IMR-90 (cell line): ENCODE data around the gene TSPAN14. TPM values are rescaled to one million over a fixed set of nuclear protein-coding genes. Genes with fewer than 3 reads are reported as not detected.
A peak's percentile ranks its signal among the peaks of the same experiment; 100 is the strongest.

Experiments used
- ATAC-seq: fragments of 200-7000 bp; cut with Tn5 transposase; 2 replicates; pipeline ENCODE4 v1.9.1; 2020; ENCODE audit warnings: low read depth, mild to moderate bottlenecking, moderate library complexity
- BruUV-seq: library from RNA; stranded (reverse); fragments of 400-500 nt; replicated peaks from 2 replicates; lab custom pipeline; 2021; lab: Mats Ljungman, UMichigan
- CTCF ChIA-PET: fragments of 300-600 bp; formaldehyde crosslinking; extraction: SDS; loops from one replicate; lab custom pipeline; 2021; ENCODE audit warnings: antibody characterized with exemption; lab: Yijun Ruan, JAX
- POLR2A ChIA-PET: fragments of 300-600 bp; sonication (Branson Sonifier 250); formaldehyde crosslinking; loops from one replicate; lab custom pipeline; 2022; ENCODE audit warnings: antibody characterized with exemption; ENCODE audit not compliant: unreplicated experiment; lab: Charles Lee
- DNase-seq: peaks from one replicate; pipeline ENCODE4 v3.0.0; 2013
- H2AFZ ChIP-seq: replicated peaks from 2 replicates; pipeline ENCODE3; 2013; ENCODE audit warnings: low read length, mild to moderate bottlenecking; ENCODE audit not compliant: poor library complexity
- H2AK5ac ChIP-seq: 2 replicates; pipeline ENCODE4 v1.6.1; 2013; ENCODE audit warnings: low read depth, low read length, inconsistent platforms
- H2AK9ac ChIP-seq: replicated peaks from 2 replicates; pipeline ENCODE3; 2013; ENCODE audit warnings: mild to moderate bottlenecking, low read depth, low read length, moderate library complexity; ENCODE audit not compliant: poor library complexity
- H2BK120ac ChIP-seq: 2 replicates; pipeline ENCODE4 v1.6.1; 2013; ENCODE audit warnings: low read depth, low read length, inconsistent platforms
- H2BK15ac ChIP-seq: 3 replicates; pipeline ENCODE4 v1.6.1; 2013; ENCODE audit warnings: low read depth, low read length, inconsistent platforms
- H2BK20ac ChIP-seq: 2 replicates; pipeline ENCODE4 v1.6.1; 2013; ENCODE audit warnings: low read depth, mild to moderate bottlenecking, inconsistent platforms, low read length, moderate library complexity
- H2BK5ac ChIP-seq: 2 replicates; pipeline ENCODE4 v1.6.1; 2013; ENCODE audit warnings: mild to moderate bottlenecking, low read depth, low read length, inconsistent platforms; ENCODE audit not compliant: poor library complexity, severe bottlenecking
- H3K14ac ChIP-seq: replicated peaks from 2 replicates; pipeline ENCODE4 v1.6.1; 2013; ENCODE audit warnings: low read depth, low read length, inconsistent platforms
- H3K18ac ChIP-seq: 2 replicates; pipeline ENCODE4 v1.6.1; 2013; ENCODE audit warnings: low read depth, low read length, control low read depth
- H3K23ac ChIP-seq: 2 replicates; pipeline ENCODE4 v1.6.1; 2013; ENCODE audit warnings: low read depth, low read length, inconsistent platforms
- H3K27ac ChIP-seq: 2 replicates; pipeline ENCODE4 v1.5.1; 2013; ENCODE audit warnings: mild to moderate bottlenecking, control low read depth, low read length; ENCODE audit not compliant: insufficient read depth
- H3K27me3 ChIP-seq: 2 replicates; pipeline ENCODE4 v1.6.1; 2013; ENCODE audit warnings: low read length; ENCODE audit not compliant: control insufficient read depth, insufficient read depth
- H3K36me3 ChIP-seq: 2 replicates; pipeline ENCODE4 v1.6.1; 2013; ENCODE audit warnings: low read length, mixed read lengths; ENCODE audit not compliant: control insufficient read depth, insufficient read depth
- H3K4ac ChIP-seq: 2 replicates; pipeline ENCODE4 v1.6.1; 2013; ENCODE audit warnings: low read depth, low read length, inconsistent platforms
- H3K4me1 ChIP-seq: 2 replicates; pipeline ENCODE4 v1.6.1; 2013; ENCODE audit warnings: low read length, mixed read lengths; ENCODE audit not compliant: control insufficient read depth, insufficient read depth
- H3K4me2 ChIP-seq: 2 replicates; pipeline ENCODE4 v1.6.1; 2013; ENCODE audit warnings: low read depth, mild to moderate bottlenecking, control low read depth, low read length, moderate library complexity
- H3K4me3 ChIP-seq: 2 replicates; pipeline ENCODE4 v1.5.1; 2013; ENCODE audit warnings: low read depth, mild to moderate bottlenecking, control low read depth, low read length, moderate library complexity; ENCODE audit not compliant: insufficient read depth
- H3K56ac ChIP-seq: 2 replicates; pipeline ENCODE4 v1.6.1; 2013; ENCODE audit warnings: low read length, inconsistent platforms; ENCODE audit not compliant: insufficient read depth; ENCODE audit errors: extremely low read depth
- H3K79me1 ChIP-seq, 2 experiments: 2 replicates each; pipeline ENCODE4 v1.6.1; 2013; ENCODE audit warnings: low read length in 2 of 2, inconsistent platforms in 1 of 2, low read depth in 1 of 2
- H3K9ac ChIP-seq: 2 replicates; pipeline ENCODE4 v1.6.1; 2013; ENCODE audit warnings: low read depth, low read length, control low read depth
- H3K9me1 ChIP-seq: 2 replicates; pipeline ENCODE4 v1.6.1; 2013; ENCODE audit warnings: low read length, inconsistent platforms; ENCODE audit not compliant: insufficient read depth
- H3K9me3 ChIP-seq: 2 replicates; pipeline ENCODE4 v1.6.1; 2013; ENCODE audit warnings: low read length; ENCODE audit not compliant: control insufficient read depth, insufficient read depth
- H4K20me1 ChIP-seq: 2 replicates; pipeline ENCODE4 v1.6.1; 2013; ENCODE audit warnings: low read length, inconsistent platforms; ENCODE audit not compliant: insufficient read depth
- H4K5ac ChIP-seq: 2 replicates; pipeline ENCODE4 v1.6.1; 2013; ENCODE audit warnings: mild to moderate bottlenecking, low read depth, low read length, control low read depth
- H4K8ac ChIP-seq, 2 experiments: 2 replicates each; pipeline ENCODE4 v1.6.1; 2013; ENCODE audit warnings: low read depth in 2 of 2, low read length in 2 of 2, control low read depth in 1 of 2, inconsistent platforms in 1 of 2
- H4K91ac ChIP-seq: 2 replicates; pipeline ENCODE4 v1.6.1; 2013; ENCODE audit warnings: low read depth, low read length, inconsistent platforms; ENCODE audit not compliant: insufficient read depth
- BHLHE40 ChIP-seq: fragments of 150-350 bp; IDR thresholded peaks from 2 replicates; pipeline ENCODE4 v1.6.1; 2016; ENCODE audit warnings: mild to moderate bottlenecking, low read depth, low read length
- CEBPB ChIP-seq: IDR thresholded peaks from 2 replicates; pipeline ENCODE4 v1.6.1; 2012; ENCODE audit warnings: low read depth, low read length, improper control_type of control experiment
- CHD1 ChIP-seq: IDR thresholded peaks from 2 replicates; pipeline ENCODE4 v1.6.1; 2012; ENCODE audit warnings: low read depth, low read length, improper control_type of control experiment
- CTCF ChIP-seq: conservative IDR thresholded peaks from 2 replicates; pipeline ENCODE4 v1.5.1; 2012; ENCODE audit warnings: mild to moderate bottlenecking, low read depth, low read length, improper control_type of control experiment
- ELK1 ChIP-seq: fragments of 150-350 bp; IDR thresholded peaks from 2 replicates; pipeline ENCODE4 v1.6.1; 2016; ENCODE audit warnings: low read depth, mild to moderate bottlenecking, low read length, moderate library complexity, borderline replicate concordance
- FOS ChIP-seq: fragments of 150-350 bp; IDR thresholded peaks from 2 replicates; pipeline ENCODE4 v1.6.1; 2016; ENCODE audit warnings: low read depth, low read length
- MAFK ChIP-seq: IDR thresholded peaks from 2 replicates; pipeline ENCODE4 v1.6.1; 2012; ENCODE audit warnings: low read depth, low read length, improper control_type of control experiment
- MAZ ChIP-seq: IDR thresholded peaks from 2 replicates; pipeline ENCODE4 v1.6.1; 2012; ENCODE audit warnings: low read depth, mild to moderate bottlenecking, low read length, improper control_type of control experiment, moderate library complexity, borderline replicate concordance
- MXI1 ChIP-seq: IDR thresholded peaks from 2 replicates; pipeline ENCODE4 v1.6.1; 2012; ENCODE audit warnings: low read depth, mild to moderate bottlenecking, low read length, moderate library complexity, borderline replicate concordance
- NFE2L2 ChIP-seq: fragments of 150-350 bp; IDR thresholded peaks from 2 replicates; pipeline ENCODE4 v1.6.1; 2016; ENCODE audit warnings: low read depth, mild to moderate bottlenecking, low read length
- POLR2A ChIP-seq: IDR thresholded peaks from 2 replicates; pipeline ENCODE4 v1.6.1; 2012; ENCODE audit warnings: mild to moderate bottlenecking, low read depth, low read length
- RAD21 ChIP-seq: IDR thresholded peaks from 2 replicates; pipeline ENCODE4 v1.6.1; 2012; ENCODE audit warnings: low read length, improper control_type of control experiment
- RCOR1 ChIP-seq: IDR thresholded peaks from 2 replicates; pipeline ENCODE4 v1.6.1; 2012; ENCODE audit warnings: mild to moderate bottlenecking, low read length, improper control_type of control experiment; ENCODE audit not compliant: insufficient replicate concordance
- RFX5 ChIP-seq: IDR thresholded peaks from 2 replicates; pipeline ENCODE4 v1.8.0; 2012; ENCODE audit warnings: low read depth, mild to moderate bottlenecking, low read length, moderate library complexity
- SMC3 ChIP-seq: fragments of 150-350 bp; IDR thresholded peaks from 2 replicates; pipeline ENCODE4 v1.6.1; 2016; ENCODE audit warnings: low read depth, mild to moderate bottlenecking, antibody characterized with exemption, low read length, moderate library complexity
- USF2 ChIP-seq: fragments of 150-350 bp; IDR thresholded peaks from 2 replicates; pipeline ENCODE4 v1.6.1; 2017; ENCODE audit warnings: mild to moderate bottlenecking, antibody characterized with exemption, low read length, low read depth
- WGBS, 2 experiments: methylation state at CpG; one replicate each; pipeline versions ENCODE4 v1.1.5 to v1.1.7; 2013; ENCODE audit warnings: missing lambda C conversion rate in 2 of 2; ENCODE audit not compliant: insufficient read length in 1 of 2; ENCODE audit errors: extremely low coverage in 2 of 2; 5-methylcytosine and 5-hydroxymethylcytosine counted together
- dilution Hi-C: fragments of 300-500 bp; cut with HindIII; formaldehyde crosslinking; loops from one replicate; pipeline ENCODE4 v1.14.3; 2018; ENCODE audit warnings: low sequenced_read_pairs; ENCODE audit not compliant: unreplicated experiment
- in situ Hi-C: fragments of 300-500 bp; cut with MboI; formaldehyde crosslinking; loops from 3 replicates; pipeline ENCODE4 v1.14.3; 2019; ENCODE audit warnings: low sequenced_read_pairs, inconsistent platforms, mixed read lengths
- intact Hi-C: fragments of 100-400 bp; cut with micrococcal nuclease; formaldehyde crosslinking; loops from 2 replicates; pipeline ENCODE4 v1.10.0; 2022
- polyA plus RNA-seq, 3 experiments: library from polyadenylated mRNA; depleted of rRNA; stranded (reverse); fragments of >200 nt; gene quantifications; 2 replicates each; pipeline ENCODE4 v1.2.3, GENCODE V29; 2012; ENCODE audit warnings: low replicate concordance in 1 of 3
- total RNA-seq: library from RNA; depleted of rRNA; stranded (reverse); fragments of >200 nt; gene quantifications from 2 replicates; pipeline ENCODE4 v1.2.3, GENCODE V29; 2012

The TSPAN14 gene
- total and polyA plus RNA-seq, 2 of the 4 experiments (the other 2 are of a cell fraction) = 18.5 to 43.0 TPM

- H3K36me3 ChIP-seq = peaks cover 26% of the 10 kb centered on the region
- ATAC-seq = no peak
- H2AK9ac ChIP-seq = peak overlapping the region; percentile 62
- H3K27ac ChIP-seq = peak overlapping the region; percentile 0; the same call in 1 of the 2 replicates
- H2AK5ac ChIP-seq = peak overlapping the region; percentile 85
- H3K9me3 ChIP-seq = no peaks in the 10 kb centered on the region
- H2BK20ac ChIP-seq = no peak overlapping the region
- peak overlapping the region in 1 of 2 experiments; percentile 24; a peak in 2 of 4 replicates for H4K8ac ChIP-seq
- H2BK5ac ChIP-seq = peak overlapping the region; percentile 25
- peak overlapping the region; percentile 49; the same call in 1 of the 3 replicates for H2BK15ac ChIP-seq
- in situ Hi-C loops = no loop called here
- H3K79me1 ChIP-seq = peaks cover 12 to 49% of the 10 kb centered on the region in 2 experiments
- H4K5ac ChIP-seq = no peak overlapping the region
- H3K4me2 ChIP-seq = no peak overlapping the region
- H3K23ac ChIP-seq = no peak overlapping the region
- H3K9me1 ChIP-seq = peaks cover 19% of the 10 kb centered on the region
- dilution Hi-C loops = no loop called here
- no peak for TF ChIP-seq BHLHE40
- no peak for TF ChIP-seq MAFK
- no peak for TF ChIP-seq CTCF
- no peak for TF ChIP-seq SMC3
- TF ChIP-seq POLR2A = no peak
- no peak for TF ChIP-seq MAZ
- TF ChIP-seq MXI1 = no peak
- no peak for TF ChIP-seq CHD1
- TF ChIP-seq RAD21 = no peak
- TF ChIP-seq NFE2L2 = no peak
- TF ChIP-seq ELK1 = no peak
- no peak for TF ChIP-seq FOS
- TF ChIP-seq CEBPB = no peak
- TF ChIP-seq RCOR1 = no peak
- no peak for TF ChIP-seq USF2
- TF ChIP-seq RFX5 = no peak
- peaks cover 4% of the 10 kb centered on the region; the same call in 1 of the 2 replicates for H4K20me1 ChIP-seq
- CTCF ChIA-PET = interaction anchor here (1.2 to 1.5 kb wide), 2 partner anchors 10 to 64 kb away, joined by 5 read pairs; no protein-coding TSS in a partner anchor
- H3K4ac ChIP-seq = peak overlapping the region; percentile 80
- DNase-seq = no peak
- 100% methylated on average over 1 of the region's 8 CpGs; no CpG with 5 or more reads in 1 of the 2 experiments for WGBS, 2 experiments
- peaks cover 26% of the 10 kb centered on the region for H3K4me1 ChIP-seq
- no peak overlapping the region for H3K18ac ChIP-seq
- POLR2A ChIA-PET = no interaction called here
- no peaks in the 10 kb centered on the region for H3K27me3 ChIP-seq
- peak overlapping the region; percentile 56; the same call in 1 of the 2 replicates for H2BK120ac ChIP-seq
- H3K9ac ChIP-seq = no peak overlapping the region
- peak overlapping the region; percentile 53 for H2AFZ ChIP-seq
- intact Hi-C loops = no loop called here
- H3K4me3 ChIP-seq = no peak overlapping the region
- BruUV-seq = no TSS peak
- no peak overlapping the region for H3K56ac ChIP-seq
- H4K91ac ChIP-seq = peak overlapping the region; percentile 55; the same call in 1 of the 2 replicates
- peak overlapping the region; percentile 64; the same call in 1 of the 2 replicates for H3K14ac ChIP-seq
These were observed 54.9 kb downstream of the TSPAN14 start for GRCh38 chr10:80509108-80509402.
